VCaP (cell line): ENCODE measurements around the gene SPAG9.

Source experiments
- H3K27ac ChIP-seq: fragments of 450-650 bp; 2 replicates; pipeline ENCODE4 v1.5.1; 2017
- CTCF ChIP-seq: fragments of 450-650 bp; conservative IDR thresholded peaks from 2 replicates; pipeline ENCODE4 v1.5.1; 2017; ENCODE audit warnings: mild to moderate bottlenecking, moderate library complexity

Gene SPAG9

GRCh38 chr17:50919321-50920040 is 201.2 kb downstream of the SPAG9 start:
- TF ChIP-seq CTCF = no peak
- peak overlapping the region; percentile 93 for H3K27ac ChIP-seq

GRCh38 chr17:50918933-50919296 is 201.8 kb downstream of the SPAG9 start:
- peak overlapping the region; percentile 93 for H3K27ac ChIP-seq
- no peak for TF ChIP-seq CTCF

- no peak for TF ChIP-seq CTCF
- H3K27ac ChIP-seq = peak overlapping the region; percentile 93
These were observed 202.4 kb downstream of the SPAG9 start for GRCh38 chr17:50918071-50918932.

- H3K27ac ChIP-seq = peak overlapping the region; percentile 93; the same call in 1 of the 2 replicates
- no peak for TF ChIP-seq CTCF
These were observed 203.3 kb downstream of the SPAG9 start for GRCh38 chr17:50917418-50917743.

- TF ChIP-seq CTCF = no peak
- peak overlapping the region; percentile 93 for H3K27ac ChIP-seq
These were observed 203.8 kb downstream of the SPAG9 start for GRCh38 chr17:50916708-50917417.

- no peak for TF ChIP-seq CTCF
- H3K27ac ChIP-seq = peak overlapping the region; percentile 93
These were observed 204.5 kb downstream of the SPAG9 start for GRCh38 chr17:50916026-50916707.
